GM13976 (cell line): ENCODE measurements around the gene FANCD2OS.

Experiments
- DNase-seq: peaks from one replicate; pipeline ENCODE4 v3.0.0; 2012; ENCODE audit warnings: low spot score
- CTCF ChIP-seq: IDR thresholded peaks from 2 replicates; pipeline ENCODE4 v1.5.1; 2012; ENCODE audit warnings: borderline replicate concordance, mild to moderate bottlenecking; ENCODE audit not compliant: insufficient read depth; ENCODE audit errors: extremely low read depth, missing control alignments, control extremely low read depth
- in situ Hi-C: fragments of 300-500 bp; cut with MboI; formaldehyde crosslinking; loops from one replicate; pipeline ENCODE4 v1.12.0; 2022; ENCODE audit warnings: low sequenced_read_pairs, mixed read lengths, inconsistent platforms; ENCODE audit not compliant: unreplicated experiment

Gene FANCD2OS, protein sequence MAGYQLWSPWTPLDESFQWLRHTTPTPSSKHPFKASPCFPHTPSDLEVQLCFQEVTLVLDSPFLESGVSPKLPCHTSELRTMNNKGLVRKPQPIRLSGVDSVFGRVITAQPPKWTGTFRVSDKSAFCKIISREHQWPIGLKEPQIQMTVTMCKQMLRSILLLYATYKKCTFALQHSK

GRCh38 chr3:10108091-10108490, at the start of gene FANCD2OS:
FANCD2OS (minus strand) TSS chr3:10108255; CDS start chr3:10104774, 3,481 bp downstream.
- no peak for TF ChIP-seq CTCF
- DNase-seq: no peak
- in situ Hi-C loops: no loop called here

GRCh38 chr3:10157031-10157430, 49.0 kb upstream of the FANCD2OS start:
- in situ Hi-C loops: no loop called here
- TF ChIP-seq CTCF: no peak
- no peak for DNase-seq

DNA sequence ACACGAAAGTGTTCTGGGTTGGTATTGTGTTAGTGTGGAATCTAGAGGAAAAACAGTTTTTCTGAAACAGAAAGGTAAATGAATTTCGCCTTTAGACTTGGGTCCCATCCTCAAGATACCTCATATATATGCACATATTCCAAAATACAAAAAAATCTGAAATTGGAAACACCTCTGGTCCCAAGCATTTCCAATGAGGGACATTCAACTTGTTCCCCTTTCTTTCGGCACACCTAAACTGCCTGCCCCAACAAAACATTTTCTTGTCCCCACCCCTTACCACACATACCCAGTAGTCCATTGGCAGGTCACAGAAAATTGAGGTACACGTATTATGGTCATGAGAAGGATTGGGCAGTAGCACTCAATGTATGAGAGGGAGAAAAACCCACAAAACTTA, 47.6 kb upstream of the FANCD2OS start:
- TF ChIP-seq CTCF: no peak
- in situ Hi-C loops: no loop called here
- no peak for DNase-seq

GRCh38 chr3:10155123-10155472, 47.0 kb upstream of the FANCD2OS start:
- in situ Hi-C loops: no loop called here
- no peak for DNase-seq
- no peak for TF ChIP-seq CTCF

DNA sequence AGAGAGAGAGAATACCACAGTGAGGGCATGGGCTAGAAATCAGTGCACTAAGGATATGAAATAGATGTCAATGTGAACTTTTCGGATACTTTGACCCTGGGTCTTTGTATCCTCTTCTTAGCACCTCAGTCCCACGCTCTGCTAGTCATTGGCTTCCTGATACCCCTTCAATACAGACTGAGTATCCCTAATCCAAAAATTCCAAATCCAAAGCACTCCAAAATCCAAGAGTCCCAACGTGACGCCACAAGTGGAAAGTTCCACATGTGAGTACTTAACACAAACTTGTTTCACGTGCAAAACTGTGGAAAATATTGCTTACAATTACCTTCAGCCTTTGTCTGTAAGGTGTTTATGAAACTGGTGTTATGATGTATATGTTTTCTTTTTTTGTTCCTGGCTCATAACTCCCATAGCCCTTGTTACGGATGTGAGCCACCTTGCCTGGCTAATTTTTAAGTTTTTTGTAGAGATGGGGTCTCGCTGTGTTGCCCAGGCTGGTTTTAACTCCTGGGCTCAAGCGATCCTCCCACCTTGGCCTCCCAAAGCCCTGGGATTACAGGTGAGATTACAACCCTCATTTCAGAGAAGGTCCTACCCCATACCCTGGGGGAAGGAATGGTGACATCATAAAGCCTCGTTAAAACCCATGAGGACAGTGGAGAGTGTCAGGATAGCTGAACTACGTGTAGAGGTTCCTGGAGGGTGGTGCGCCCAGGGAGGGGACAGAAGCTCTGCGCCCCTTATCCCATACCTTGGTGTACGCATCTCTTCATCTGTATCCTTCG, 46.5 kb upstream of the FANCD2OS start:
- no peak for DNase-seq
- in situ Hi-C loops: no loop called here
- TF ChIP-seq CTCF: no peak

DNA sequence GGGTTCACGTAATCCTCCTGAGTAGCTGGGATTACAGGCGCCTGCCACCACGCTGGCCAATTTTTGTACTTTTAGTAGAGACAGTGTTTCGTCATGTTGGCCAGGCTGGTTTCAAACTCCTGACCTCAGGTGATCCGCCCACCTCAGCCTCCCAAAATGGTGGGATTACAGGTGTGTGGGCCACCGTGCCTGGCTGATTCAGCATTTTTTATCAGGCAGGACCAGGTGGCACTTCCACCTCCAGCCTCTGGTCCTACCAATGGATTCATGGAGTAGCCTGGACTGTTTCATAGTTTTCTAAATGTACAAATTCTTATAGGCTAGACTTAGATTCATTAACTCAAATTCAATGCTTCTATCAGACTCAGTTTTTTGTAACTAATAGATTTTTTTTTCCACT, 42.9 kb upstream of the FANCD2OS start:
- TF ChIP-seq CTCF: no peak
- in situ Hi-C loops: no loop called here

More for the DNA sequence above, 42.9 kb upstream of the FANCD2OS start:
- DNase-seq: no peak
